HCT116 (cell line): ENCODE data around the gene TMEM117. TPM values are rescaled to one million over a fixed set of nuclear protein-coding genes. Genes with fewer than 3 reads are reported as not detected.

Experiments used
- ATAC-seq: fragments of 200-7000 bp; cut with Tn5 transposase; 2 replicates; pipeline ENCODE4 v1.9.1; 2020; ENCODE audit warnings: mild to moderate bottlenecking, moderate library complexity
- BruUV-seq: library from RNA; stranded (reverse); fragments of 400-500 nt; replicated peaks from 2 replicates; lab custom pipeline; 2021; lab: Mats Ljungman, UMichigan
- CTCF ChIA-PET: fragments of 300-600 bp; sonication (Branson Sonifier 250); formaldehyde crosslinking; loops from one replicate; lab custom pipeline; 2021; ENCODE audit warnings: antibody characterized with exemption; lab: Charles Lee
- POLR2A ChIA-PET: fragments of 300-600, 350-600 bp; sonication (Branson Sonifier 250); formaldehyde crosslinking; loops from one replicate; lab custom pipeline; 2021; ENCODE audit warnings: antibody characterized with exemption; lab: Charles Lee
- RAD21 ChIA-PET, 2 experiments: fragments of 300-600 bp; sonication (Branson Sonifier 250); formaldehyde crosslinking; loops; one replicate each; lab custom pipeline; 2023; ENCODE audit warnings: low total read pairs in 2 of 2; ENCODE audit not compliant: uncharacterized antibody in 2 of 2, unreplicated experiment in 2 of 2, low non-redundant PET in 1 of 2; lab: Charles Lee
- DNase-seq: peaks from one replicate; pipeline ENCODE4 v3.0.0-alpha.2; 2010; ENCODE audit warnings: low read depth, low spot score
- H2AFZ ChIP-seq: fragments of 200-600 bp; shearing (Covaris generic), sonication (generic); 2 replicates; pipeline ENCODE4 v1.6.1; 2017; ENCODE audit warnings: low read depth, mixed run types, mixed read lengths, antibody characterized with exemption, low read length; ENCODE audit not compliant: poor library complexity, severe bottlenecking
- H3K27ac ChIP-seq: 2 replicates; pipeline ENCODE4 v1.5.1; 2012; ENCODE audit warnings: low read depth, low read length
- H3K27me3 ChIP-seq: fragments of 200-600 bp; sonication (generic); 2 replicates; pipeline ENCODE4 v1.6.1; 2016; ENCODE audit warnings: mixed run types, low read length, mixed read lengths; ENCODE audit not compliant: insufficient read depth
- H3K36me3 ChIP-seq, 2 experiments: fragments of 200-500 bp in 1 of 2; fragments of 200-600 bp in 1 of 2; sonication (Bioruptor generic) in 1 of 2; sonication (generic) in 1 of 2; 2 replicates each; pipeline versions ENCODE4 v1.5.1 to v1.6.1; 2014 to 2016; ENCODE audit warnings: low read length in 2 of 2, inconsistent platforms in 1 of 2, mixed read lengths in 1 of 2, mixed run types in 1 of 2; ENCODE audit not compliant: insufficient read depth in 2 of 2, control insufficient read depth in 1 of 2
- H3K4me1 ChIP-seq, 2 experiments: fragments of 200-600 bp in 1 of 2; sonication (generic) in 1 of 2; 2 replicates each; pipeline versions ENCODE4 v1.5.1 to v1.6.1; 2012 to 2017; ENCODE audit warnings: low read length in 2 of 2, inconsistent platforms in 1 of 2, mild to moderate bottlenecking in 1 of 2, mixed read lengths in 1 of 2, mixed run types in 1 of 2, moderate library complexity in 1 of 2; ENCODE audit not compliant: insufficient read depth in 2 of 2, control insufficient read depth in 1 of 2
- H3K4me2 ChIP-seq: fragments of 200-600 bp; sonication (generic); 2 replicates; pipeline ENCODE4 v1.6.1; 2017; ENCODE audit warnings: mixed run types, low read length, mixed read lengths
- H3K4me3 ChIP-seq, 2 experiments: fragments of 200-600 bp in 1 of 2; sonication (generic) in 1 of 2; replicated peaks in 1 of 2; 2 replicates each; pipeline ENCODE4 v1.5.1; 2011 to 2016; ENCODE audit warnings: low read length in 2 of 2, control low read depth in 1 of 2, low read depth in 1 of 2, mild to moderate bottlenecking in 1 of 2, mixed read lengths in 1 of 2, mixed run types in 1 of 2
- H3K79me2 ChIP-seq: fragments of 200-600 bp; sonication (generic); 2 replicates; pipeline ENCODE4 v1.6.1; 2017; ENCODE audit warnings: mild to moderate bottlenecking, mixed run types, low read length, moderate library complexity, mixed read lengths; ENCODE audit not compliant: insufficient read depth
- H3K9ac ChIP-seq: fragments of 200-600 bp; sonication (generic); 2 replicates; pipeline ENCODE4 v1.6.1; 2016; ENCODE audit warnings: low read length, mixed read lengths
- H3K9me2 ChIP-seq: fragments of 200-600 bp; sonication (generic), shearing (Covaris generic); 2 replicates; pipeline ENCODE4 v1.6.1; 2017; ENCODE audit warnings: mixed run types, mild to moderate bottlenecking, moderate library complexity; ENCODE audit not compliant: insufficient read depth
- H3K9me3 ChIP-seq, 2 experiments: fragments of 200-500 bp in 1 of 2; fragments of 200-600 bp in 1 of 2; sonication (Bioruptor generic) in 1 of 2; sonication (generic) in 1 of 2; 2 replicates each; pipeline ENCODE4 v1.6.1; 2014 to 2017; ENCODE audit warnings: low read length in 2 of 2, mixed read lengths in 2 of 2, inconsistent platforms in 1 of 2, low read depth in 1 of 2, mild to moderate bottlenecking in 1 of 2, mixed run types in 1 of 2, moderate library complexity in 1 of 2; ENCODE audit not compliant: control insufficient read depth in 1 of 2, insufficient read depth in 1 of 2
- H4K20me1 ChIP-seq: fragments of 200-600 bp; sonication (generic), shearing (Covaris generic); 2 replicates; pipeline ENCODE4 v1.6.1; 2017; ENCODE audit warnings: mixed run types, mild to moderate bottlenecking, moderate library complexity; ENCODE audit not compliant: insufficient read depth
- CTCF ChIP-seq, 3 experiments: fragments of 200-600 bp in 1 of 3; sonication (generic) in 1 of 3; IDR thresholded peaks in 2 of 3; conservative IDR thresholded peaks in 1 of 3; 2 replicates each; pipeline ENCODE4 v1.5.1; 2012 to 2017; ENCODE audit warnings: low read depth in 2 of 3, low read length in 2 of 3, antibody characterized with exemption in 1 of 3, borderline replicate concordance in 1 of 3, control low read depth in 1 of 3, mild to moderate bottlenecking in 1 of 3, mixed read lengths in 1 of 3, mixed run types in 1 of 3, moderate library complexity in 1 of 3; ENCODE audit not compliant: insufficient read depth in 1 of 3
- ELF1 ChIP-seq: IDR thresholded peaks from 2 replicates; pipeline ENCODE4 v1.6.1; 2012; ENCODE audit warnings: low read depth, borderline replicate concordance
- EZH2 ChIP-seq: fragments of 200-600 bp; sonication (generic); IDR thresholded peaks from 2 replicates; pipeline ENCODE4 v1.6.1; 2017; ENCODE audit warnings: antibody characterized with exemption, mixed run types
- FOSL1 ChIP-seq: IDR thresholded peaks from 2 replicates; pipeline ENCODE4 v1.6.1; 2012; ENCODE audit warnings: low read depth
- JUND ChIP-seq: IDR thresholded peaks from 2 replicates; pipeline ENCODE4 v1.6.1; 2012
- MAX ChIP-seq: IDR thresholded peaks from 2 replicates; pipeline ENCODE4 v1.6.1; 2012
- POLR2AphosphoS5 ChIP-seq: IDR thresholded peaks from 2 replicates; pipeline ENCODE4 v1.6.1; 2011; ENCODE audit warnings: mild to moderate bottlenecking, low read depth, low read length, moderate library complexity
- SIN3A ChIP-seq: IDR thresholded peaks from 2 replicates; pipeline ENCODE4 v1.6.1; 2012; ENCODE audit warnings: low read depth
- SP1 ChIP-seq: IDR thresholded peaks from 2 replicates; pipeline ENCODE4 v1.6.1; 2012; ENCODE audit warnings: low read depth
- YY1 ChIP-seq: IDR thresholded peaks from 2 replicates; pipeline ENCODE4 v1.6.1; 2011; ENCODE audit warnings: low read length, low read depth, moderate library complexity, mild to moderate bottlenecking; ENCODE audit not compliant: insufficient replicate concordance; ENCODE audit errors: extremely low read depth
- ZNF274 ChIP-seq: fragments of 200-500 bp; sonication (Bioruptor generic); IDR thresholded peaks from 2 replicates; pipeline ENCODE4 v1.6.1; 2014; ENCODE audit warnings: mild to moderate bottlenecking, low read depth, low read length, inconsistent platforms
- intact Hi-C: fragments of 100-400 bp; cut with micrococcal nuclease; formaldehyde crosslinking; loops from 2 replicates; pipeline ENCODE4 v1.10.0; 2022
- total RNA-seq: library from RNA; stranded (reverse); gene quantifications from one replicate; pipeline ENCODE4 v1.2.1, GENCODE V29; 2021; ENCODE audit not compliant: unreplicated experiment

TMEM117 gene
- total RNA-seq, 1 experiment from 2014 or later, result 3.6 TPM

GRCh38 chr12:43893670-43894069, 57.8 kb downstream of the TMEM117 start:
- intact Hi-C loops, result no loop called here
- TF ChIP-seq ZNF274 (no peak), POLR2AphosphoS5 (no peak), SIN3A (no peak), CTCF (IDR thresholded peaks at IDR 0.05 in 2 of 3, conservative IDR thresholded peaks at IDR 0.05 in 1 of 3; ENCODE audit: borderline replicate concordance in 1 of 3, insufficient read depth in 1 of 3, low read depth in 2 of 3, low read length in 2 of 3) (no peak), YY1 (no peak)
- ATAC-seq (no peak), DNase-seq (no peak)
- H2AFZ ChIP-seq, result no peak overlapping the region
- no peak overlapping the region for H3K27ac ChIP-seq
- 0 out of 2 replicates have a peak overlapping the region, but pooled peaks have one; percentile 11 for H3K4me2 ChIP-seq
- ChIA-PET RAD21 (no interaction called here), CTCF (no interaction called here), POLR2A (no interaction called here)
- peaks cover 0 to 8% of the 10 kb centered on the region in 2 experiments; a peak in 1 of 4 replicates for H3K4me1 ChIP-seq
- H3K9ac ChIP-seq, result no peak overlapping the region
- no peaks in the 10 kb centered on the region for H3K36me3 ChIP-seq
- H3K79me2 ChIP-seq, result no peaks in the 10 kb centered on the region
- H4K20me1 ChIP-seq, result no peaks in the 10 kb centered on the region
- no peaks in the 10 kb centered on the region for H3K9me3 ChIP-seq
- no peak overlapping the region for H3K4me3 ChIP-seq
- H3K27me3 ChIP-seq, result no peaks in the 10 kb centered on the region
- H3K9me2 ChIP-seq, result no peaks in the 10 kb centered on the region
- no TSS peak for BruUV-seq

GRCh38 chr12:43895580-43896206, 59.8 kb downstream of the TMEM117 start:
- H3K79me2 ChIP-seq, result no peaks in the 10 kb centered on the region
- H4K20me1 ChIP-seq, result no peaks in the 10 kb centered on the region
- no peak overlapping the region for H3K27ac ChIP-seq
- TF ChIP-seq SIN3A (no peak), JUND (no peak), FOSL1 (no peak), EZH2 (no peak), ELF1 (no peak), MAX (no peak), SP1 (no peak), CTCF (IDR thresholded peaks at IDR 0.05 in 2 of 3, conservative IDR thresholded peaks at IDR 0.05 in 1 of 3; ENCODE audit: borderline replicate concordance in 1 of 3, insufficient read depth in 1 of 3, low read depth in 2 of 3, low read length in 2 of 3) (no peak)
- ATAC-seq (no peak), DNase-seq (no peak)
- no peaks in the 10 kb centered on the region for H3K27me3 ChIP-seq
- no TSS peak for BruUV-seq
- H3K36me3 ChIP-seq, result no peaks in the 10 kb centered on the region
- H3K9ac ChIP-seq, result no peak overlapping the region
- no peaks in the 10 kb centered on the region for H3K9me2 ChIP-seq
- peaks cover 0 to 8% of the 10 kb centered on the region in 2 experiments; a peak in 1 of 4 replicates for H3K4me1 ChIP-seq
- POLR2A ChIA-PET, result no interaction called here
- RAD21 ChIA-PET, result no interaction called here
- no peaks in the 10 kb centered on the region for H3K9me3 ChIP-seq
- no peak overlapping the region for H2AFZ ChIP-seq
- no peak overlapping the region for H3K4me3 ChIP-seq
- CTCF ChIA-PET, result no interaction called here
- intact Hi-C loops, result no loop called here
- H3K4me2 ChIP-seq, result no peak overlapping the region
